Panc1 (cell line): ENCODE results near the gene APAF1.

Experiments used
- TF ChIP-seq, protein P1 (sequence below): fragments of 450-650 bp; IDR thresholded peaks from 2 replicates; pipeline ENCODE4 v1.5.1; 2017; ENCODE audit warnings: mild to moderate bottlenecking
- TF ChIP-seq, protein P2 (sequence below), 2 experiments: IDR thresholded peaks; 2 replicates each; pipeline ENCODE4 v1.6.1; 2011 to 2012; ENCODE audit warnings: low read depth in 2 of 2, control low read depth in 1 of 2, low read length in 1 of 2, mild to moderate bottlenecking in 1 of 2, moderate library complexity in 1 of 2; ENCODE audit not compliant: insufficient read depth in 1 of 2

DNA sequence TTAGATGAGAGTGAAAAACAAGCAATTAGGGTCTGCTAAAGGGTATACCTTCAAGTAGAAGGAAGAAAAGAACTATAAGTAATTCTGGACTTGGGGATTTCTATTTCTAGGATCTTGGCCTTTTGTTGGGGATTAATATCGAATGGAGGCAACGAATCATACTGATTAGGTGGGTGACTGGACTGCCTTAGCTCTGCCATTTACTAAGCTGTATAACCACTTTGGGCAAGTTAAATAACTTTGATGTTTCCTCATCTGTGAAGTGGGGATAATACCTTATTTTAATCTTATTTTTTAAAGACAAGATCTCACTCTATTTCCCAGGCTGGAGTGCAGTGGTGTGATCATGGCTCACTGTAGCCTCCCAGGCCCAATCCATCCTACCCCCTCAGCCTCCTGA lies 7.1 kb upstream of the APAF1 start:
- TF ChIP-seq, protein P1, sequence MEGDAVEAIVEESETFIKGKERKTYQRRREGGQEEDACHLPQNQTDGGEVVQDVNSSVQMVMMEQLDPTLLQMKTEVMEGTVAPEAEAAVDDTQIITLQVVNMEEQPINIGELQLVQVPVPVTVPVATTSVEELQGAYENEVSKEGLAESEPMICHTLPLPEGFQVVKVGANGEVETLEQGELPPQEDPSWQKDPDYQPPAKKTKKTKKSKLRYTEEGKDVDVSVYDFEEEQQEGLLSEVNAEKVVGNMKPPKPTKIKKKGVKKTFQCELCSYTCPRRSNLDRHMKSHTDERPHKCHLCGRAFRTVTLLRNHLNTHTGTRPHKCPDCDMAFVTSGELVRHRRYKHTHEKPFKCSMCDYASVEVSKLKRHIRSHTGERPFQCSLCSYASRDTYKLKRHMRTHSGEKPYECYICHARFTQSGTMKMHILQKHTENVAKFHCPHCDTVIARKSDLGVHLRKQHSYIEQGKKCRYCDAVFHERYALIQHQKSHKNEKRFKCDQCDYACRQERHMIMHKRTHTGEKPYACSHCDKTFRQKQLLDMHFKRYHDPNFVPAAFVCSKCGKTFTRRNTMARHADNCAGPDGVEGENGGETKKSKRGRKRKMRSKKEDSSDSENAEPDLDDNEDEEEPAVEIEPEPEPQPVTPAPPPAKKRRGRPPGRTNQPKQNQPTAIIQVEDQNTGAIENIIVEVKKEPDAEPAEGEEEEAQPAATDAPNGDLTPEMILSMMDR: no peak
- TF ChIP-seq, protein P2, sequence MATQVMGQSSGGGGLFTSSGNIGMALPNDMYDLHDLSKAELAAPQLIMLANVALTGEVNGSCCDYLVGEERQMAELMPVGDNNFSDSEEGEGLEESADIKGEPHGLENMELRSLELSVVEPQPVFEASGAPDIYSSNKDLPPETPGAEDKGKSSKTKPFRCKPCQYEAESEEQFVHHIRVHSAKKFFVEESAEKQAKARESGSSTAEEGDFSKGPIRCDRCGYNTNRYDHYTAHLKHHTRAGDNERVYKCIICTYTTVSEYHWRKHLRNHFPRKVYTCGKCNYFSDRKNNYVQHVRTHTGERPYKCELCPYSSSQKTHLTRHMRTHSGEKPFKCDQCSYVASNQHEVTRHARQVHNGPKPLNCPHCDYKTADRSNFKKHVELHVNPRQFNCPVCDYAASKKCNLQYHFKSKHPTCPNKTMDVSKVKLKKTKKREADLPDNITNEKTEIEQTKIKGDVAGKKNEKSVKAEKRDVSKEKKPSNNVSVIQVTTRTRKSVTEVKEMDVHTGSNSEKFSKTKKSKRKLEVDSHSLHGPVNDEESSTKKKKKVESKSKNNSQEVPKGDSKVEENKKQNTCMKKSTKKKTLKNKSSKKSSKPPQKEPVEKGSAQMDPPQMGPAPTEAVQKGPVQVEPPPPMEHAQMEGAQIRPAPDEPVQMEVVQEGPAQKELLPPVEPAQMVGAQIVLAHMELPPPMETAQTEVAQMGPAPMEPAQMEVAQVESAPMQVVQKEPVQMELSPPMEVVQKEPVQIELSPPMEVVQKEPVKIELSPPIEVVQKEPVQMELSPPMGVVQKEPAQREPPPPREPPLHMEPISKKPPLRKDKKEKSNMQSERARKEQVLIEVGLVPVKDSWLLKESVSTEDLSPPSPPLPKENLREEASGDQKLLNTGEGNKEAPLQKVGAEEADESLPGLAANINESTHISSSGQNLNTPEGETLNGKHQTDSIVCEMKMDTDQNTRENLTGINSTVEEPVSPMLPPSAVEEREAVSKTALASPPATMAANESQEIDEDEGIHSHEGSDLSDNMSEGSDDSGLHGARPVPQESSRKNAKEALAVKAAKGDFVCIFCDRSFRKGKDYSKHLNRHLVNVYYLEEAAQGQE (IDR thresholded peaks at IDR 0.05; ENCODE audit: insufficient read depth in 1 of 2, low read depth in 2 of 2, low read length in 1 of 2): no peak
